Activated CD4-positive, CD25-positive, alpha-beta regulatory T cell treated with anti-CD3 and anti-CD28 coated beads, Interleukin-2, amount 50 U/mL, for 16 hours (primary cell): ENCODE data around the gene TOX3.

Experiments
- DNase-seq: peaks from one replicate; pipeline ENCODE4 v3.0.0-alpha.2; 2020; ENCODE audit warnings: low read depth, low spot score

The TOX3 gene

DNA sequence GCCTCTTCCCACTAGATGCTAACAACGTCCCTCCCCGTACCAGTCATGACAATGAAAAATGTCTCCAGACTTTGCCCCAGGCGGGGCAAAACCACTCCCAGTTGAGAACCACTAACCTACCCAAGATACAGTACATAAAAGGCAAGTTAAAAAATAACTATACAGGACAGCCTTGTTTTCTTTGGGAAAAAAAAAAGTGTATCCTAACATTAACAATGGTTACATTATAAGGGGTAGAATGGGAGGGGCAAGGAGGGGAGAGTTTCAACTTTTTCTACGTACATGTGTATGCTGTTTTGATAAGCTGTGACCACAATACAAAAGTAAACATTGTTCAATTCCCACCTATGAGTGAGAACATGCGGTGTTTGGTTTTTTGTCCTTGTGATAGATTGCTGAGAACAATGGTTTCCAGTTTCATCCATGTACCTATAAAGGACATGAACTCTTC lies 94.9 kb downstream of the TOX3 start:
- no peak for DNase-seq

DNA sequence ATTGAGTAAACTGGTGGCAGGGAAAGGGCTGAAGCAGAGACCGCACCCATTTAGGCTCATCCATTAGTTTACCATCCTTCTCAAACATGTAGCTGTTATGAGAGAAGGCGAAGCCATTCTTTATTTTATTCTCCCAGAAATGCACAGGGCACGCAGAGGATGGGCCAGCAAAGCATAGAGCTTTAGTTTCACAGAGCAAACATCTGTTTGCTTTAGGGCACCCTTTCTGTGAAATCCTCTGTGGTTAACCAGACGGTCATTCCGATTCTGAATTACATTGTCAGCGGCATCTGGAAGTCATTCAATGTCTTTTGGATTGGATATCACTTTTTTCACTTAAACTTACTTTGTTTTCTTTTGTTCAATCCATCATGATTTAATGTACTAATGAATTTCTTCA lies 96.0 kb downstream of the TOX3 start:
- no peak for DNase-seq

DNA sequence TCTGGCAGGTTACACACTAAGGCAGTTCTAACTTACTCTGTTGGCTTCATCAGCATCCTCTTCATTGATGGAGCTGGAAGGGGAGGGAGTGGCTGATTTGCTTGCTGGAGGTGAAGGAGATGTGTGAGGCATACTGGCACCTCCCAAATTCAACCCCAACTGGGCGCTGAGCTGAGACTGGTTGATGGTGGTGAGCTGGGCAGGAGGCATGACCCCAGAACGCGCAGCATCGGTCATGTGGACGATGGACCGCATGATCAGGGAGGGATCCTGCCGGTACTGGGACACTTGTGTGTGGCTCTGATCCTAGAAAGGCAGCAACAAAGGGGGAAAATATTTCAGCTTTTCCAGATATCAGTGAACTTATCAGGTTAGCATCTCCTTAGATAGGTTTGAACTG lies 96.7 kb downstream of the TOX3 start:
- no peak for DNase-seq

DNA sequence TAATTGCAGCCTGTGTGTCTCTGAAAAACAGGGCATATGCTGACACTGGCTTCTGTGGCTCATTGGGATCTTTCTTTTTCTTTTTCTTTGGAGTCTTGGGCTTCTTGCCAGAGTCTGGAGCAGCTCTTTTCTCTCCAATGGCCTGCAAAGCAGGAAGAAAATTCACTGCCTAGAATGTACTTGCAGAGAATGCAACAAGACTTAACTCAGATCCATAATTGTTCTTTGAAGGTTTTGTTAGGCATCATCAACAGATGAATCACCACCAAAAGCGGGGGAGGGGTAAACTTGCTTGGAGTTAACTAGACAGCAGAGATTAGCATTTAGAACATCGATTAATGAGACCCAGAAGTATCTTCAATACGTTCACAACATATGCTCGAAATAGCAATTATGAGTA lies 100.9 kb downstream of the TOX3 start:
- no peak for DNase-seq

DNA sequence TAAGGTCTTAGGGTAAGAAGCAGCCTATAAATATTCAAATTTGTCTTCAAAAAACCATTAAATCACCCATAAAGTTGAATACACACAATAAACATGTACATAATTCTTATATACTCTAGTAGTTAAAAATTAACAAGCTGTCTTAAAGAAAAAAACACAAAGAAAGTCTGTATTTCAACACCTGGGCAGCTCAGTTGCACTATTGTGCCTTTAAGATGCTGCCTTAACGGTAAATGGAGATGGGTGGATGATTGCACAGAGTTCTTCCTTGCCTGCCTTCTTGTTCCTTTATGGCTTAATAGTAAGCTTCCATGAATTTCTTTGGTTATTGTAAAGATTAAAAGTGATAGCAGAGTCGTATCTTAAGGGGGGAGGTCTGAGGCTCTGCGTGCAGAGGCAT lies 105.1 kb downstream of the TOX3 start:
- no peak for DNase-seq

DNA sequence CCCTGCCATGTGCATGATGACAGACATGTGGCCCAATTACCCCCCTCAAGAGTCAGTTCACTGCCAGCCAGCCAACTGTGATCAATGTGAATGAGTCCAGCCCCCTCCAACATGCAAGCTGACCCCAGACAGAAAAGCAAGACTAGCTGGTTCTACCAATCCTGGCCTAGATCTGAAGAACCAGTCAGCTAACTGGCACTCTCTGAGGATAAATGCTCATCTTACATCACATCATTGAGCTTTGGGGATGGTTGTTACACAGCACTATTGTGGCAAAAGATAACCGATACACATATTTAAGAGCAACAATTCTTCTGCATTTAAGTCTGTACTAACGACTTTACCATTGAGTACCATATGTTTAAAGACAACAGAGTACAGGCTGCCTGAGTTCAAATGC lies 106.7 kb downstream of the TOX3 start:
- DNase-seq = no peak

DNA sequence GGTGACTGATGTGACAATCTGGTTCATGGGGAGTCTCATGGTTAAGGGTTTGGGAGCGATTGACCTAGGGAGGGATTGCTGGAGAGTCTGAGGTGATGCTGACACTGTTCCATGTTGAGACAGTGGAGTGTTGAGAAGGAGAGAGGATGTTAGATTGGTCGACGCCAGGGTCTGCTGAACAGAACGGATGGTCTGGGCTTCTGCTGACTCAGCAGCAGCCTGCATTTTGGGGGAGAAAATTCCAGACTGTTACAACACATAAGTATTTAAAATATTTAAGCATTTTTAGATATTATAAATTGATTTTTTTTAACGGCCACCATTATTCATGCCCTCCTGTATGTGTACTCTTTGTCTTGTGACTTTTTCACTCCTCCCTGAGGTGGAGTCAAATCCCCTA lies 107.2 kb downstream of the TOX3 start:
- DNase-seq = no peak

DNA sequence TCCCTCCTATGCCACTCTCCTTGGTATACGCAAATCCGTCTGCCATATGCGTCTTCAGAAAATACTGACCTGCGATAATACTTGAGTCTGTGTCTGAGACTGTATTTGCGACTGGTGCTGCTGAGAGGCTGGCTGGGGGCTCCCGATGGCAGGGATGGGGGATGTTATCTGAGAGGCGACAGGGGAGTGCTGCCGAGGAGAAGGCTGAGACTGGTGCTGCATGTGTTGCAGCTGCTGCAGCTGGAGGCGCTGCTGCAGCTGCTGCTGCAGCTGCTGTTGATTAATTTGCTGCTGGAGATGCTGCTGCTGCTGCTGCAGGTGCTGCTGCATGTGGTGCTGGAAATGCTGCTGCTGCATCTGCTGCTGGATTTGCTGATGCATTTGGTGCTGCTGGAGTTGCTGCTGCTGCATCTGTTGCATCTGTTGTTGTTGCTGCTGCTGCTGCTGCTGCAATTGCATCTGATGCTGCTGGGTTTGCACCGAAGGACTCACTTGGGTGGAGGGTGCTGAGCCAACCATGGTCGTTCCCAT lies 107.7 kb downstream of the TOX3 start:
- no peak for DNase-seq

DNA sequence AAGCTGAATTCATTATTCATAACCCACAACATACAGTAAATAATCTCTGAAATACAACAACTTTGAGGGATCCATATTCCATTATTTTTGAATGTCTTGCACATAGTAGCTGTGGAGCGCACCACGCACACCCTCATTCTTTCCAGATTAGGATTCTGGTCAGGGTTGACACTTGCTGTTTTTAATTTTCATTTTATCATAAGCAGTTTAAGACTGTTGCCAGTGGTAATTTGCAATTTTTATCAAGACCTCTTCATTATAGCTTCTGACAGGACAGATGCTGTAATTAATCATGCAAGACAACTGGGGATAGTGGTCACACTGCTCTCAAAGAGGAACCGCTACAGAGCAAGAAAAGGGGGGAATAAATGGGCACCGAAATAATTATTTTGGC lies 109.7 kb downstream of the TOX3 start:
- no peak for DNase-seq

DNA sequence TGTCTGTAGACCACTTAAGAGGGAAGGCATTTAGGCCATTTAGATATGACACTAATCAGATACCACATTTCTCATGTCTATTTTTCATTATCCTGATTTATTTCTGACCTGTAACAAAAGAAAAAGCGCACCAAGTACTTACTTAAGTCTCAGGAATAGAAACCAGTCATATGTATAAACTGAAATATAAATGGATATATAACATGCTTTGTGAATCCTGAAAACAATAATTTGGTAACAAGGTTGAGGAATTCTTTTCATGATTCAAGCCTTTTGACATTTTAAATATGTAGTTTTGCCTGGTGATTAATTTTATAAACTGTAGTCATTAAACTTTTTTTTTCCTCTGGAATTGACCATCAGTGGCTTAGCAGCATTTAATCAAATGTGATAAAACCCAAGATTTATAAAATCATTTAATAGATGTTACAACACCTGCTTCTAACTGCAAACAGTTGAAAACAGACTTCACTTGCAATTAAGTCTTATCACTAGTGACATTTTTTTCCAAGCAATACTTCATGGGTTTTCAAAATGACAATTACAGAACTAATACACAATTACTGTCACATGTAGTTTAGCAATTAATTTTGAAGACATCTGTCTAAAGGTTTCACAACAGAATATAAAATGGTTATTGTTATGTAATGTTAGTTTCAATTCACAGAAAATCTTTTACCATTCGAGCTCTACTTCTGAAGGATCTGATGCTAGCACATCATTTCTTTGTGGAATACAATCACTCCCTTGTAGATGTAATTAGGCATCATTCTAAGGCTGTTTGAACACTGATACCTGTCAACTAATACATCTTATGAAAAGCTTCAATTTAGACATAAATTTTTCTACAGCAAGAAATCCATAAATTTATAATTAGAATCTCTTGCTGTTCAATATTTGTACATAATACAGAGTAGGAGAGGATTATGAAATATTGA lies 110.3 kb downstream of the TOX3 start:
- no peak for DNase-seq

DNA sequence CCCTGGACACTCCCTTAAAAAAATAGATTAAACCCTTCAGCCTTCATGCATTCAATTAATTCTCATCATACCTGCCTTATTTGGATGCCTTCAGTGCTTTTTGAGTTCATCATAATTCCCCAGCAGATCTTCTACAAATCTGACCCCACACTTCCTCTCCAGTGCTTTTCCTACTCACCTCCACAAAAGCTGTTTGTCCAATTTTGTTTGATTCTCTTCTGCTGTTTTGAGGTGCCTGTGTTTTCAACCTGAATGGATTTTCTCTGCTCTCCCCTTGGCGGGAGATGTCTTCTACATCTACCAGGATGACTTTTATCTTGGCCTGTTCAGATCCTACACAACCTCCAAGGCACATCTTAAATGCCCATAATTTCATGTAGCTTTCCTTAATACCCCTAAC lies 112.7 kb downstream of the TOX3 start:
- no peak for DNase-seq

DNA sequence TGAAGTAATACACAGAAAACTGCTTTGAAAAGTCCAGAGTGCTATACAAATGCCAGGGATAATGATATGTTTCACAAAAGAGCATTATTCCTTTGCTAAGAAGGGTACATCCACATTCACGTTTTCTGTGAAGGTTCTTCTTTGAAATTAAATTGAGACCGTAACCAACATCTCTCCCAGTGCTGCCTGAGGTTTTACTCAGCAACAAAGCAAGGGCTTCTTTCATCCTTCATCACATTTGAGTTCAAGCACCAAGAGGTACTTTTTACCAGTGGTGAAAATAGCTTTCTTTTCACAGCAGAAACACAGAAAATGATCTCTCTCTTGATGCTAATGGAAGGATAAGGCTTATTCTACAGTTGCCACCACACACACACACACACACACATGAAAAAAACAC lies 113.3 kb downstream of the TOX3 start:
- no peak for DNase-seq

DNA sequence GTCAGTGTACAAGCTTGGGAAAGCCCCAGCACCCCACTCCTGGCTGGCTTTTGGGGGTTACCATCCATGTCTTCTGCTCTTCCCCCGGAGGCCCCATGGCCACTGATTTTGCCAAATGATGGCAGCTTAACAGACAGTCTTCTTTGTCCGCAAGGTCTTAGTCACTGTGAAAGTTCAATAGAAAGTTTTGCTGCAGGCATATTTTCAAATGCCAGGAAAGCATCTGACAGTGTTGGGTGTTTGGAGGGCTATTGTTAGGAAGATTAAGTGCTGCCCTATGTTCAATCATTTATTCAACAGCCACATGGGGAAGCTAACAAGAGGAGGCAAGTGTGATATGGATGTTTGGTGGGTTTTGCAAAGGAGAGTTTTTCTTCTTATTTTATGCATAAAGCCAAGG lies 122.4 kb downstream of the TOX3 start:
- DNase-seq = no peak

DNA sequence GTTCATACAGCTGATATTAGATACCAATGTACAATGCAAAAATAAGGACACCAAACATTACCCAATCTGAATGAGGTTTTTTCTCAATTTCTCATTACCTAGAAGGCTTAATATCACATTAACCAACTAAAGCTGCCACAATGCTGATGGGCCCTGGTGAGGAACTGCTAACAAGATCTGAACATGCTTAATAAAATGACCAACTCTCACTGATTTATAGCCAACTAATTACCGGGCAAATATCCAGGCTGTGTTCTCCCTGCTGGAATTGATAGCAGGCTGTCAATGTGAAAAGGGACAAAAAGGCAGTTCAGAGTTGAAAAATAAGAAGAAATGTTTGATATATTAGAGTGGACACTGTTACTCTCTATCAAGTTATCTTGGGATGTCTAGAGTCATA lies 124.6 kb downstream of the TOX3 start:
- DNase-seq = no peak

DNA sequence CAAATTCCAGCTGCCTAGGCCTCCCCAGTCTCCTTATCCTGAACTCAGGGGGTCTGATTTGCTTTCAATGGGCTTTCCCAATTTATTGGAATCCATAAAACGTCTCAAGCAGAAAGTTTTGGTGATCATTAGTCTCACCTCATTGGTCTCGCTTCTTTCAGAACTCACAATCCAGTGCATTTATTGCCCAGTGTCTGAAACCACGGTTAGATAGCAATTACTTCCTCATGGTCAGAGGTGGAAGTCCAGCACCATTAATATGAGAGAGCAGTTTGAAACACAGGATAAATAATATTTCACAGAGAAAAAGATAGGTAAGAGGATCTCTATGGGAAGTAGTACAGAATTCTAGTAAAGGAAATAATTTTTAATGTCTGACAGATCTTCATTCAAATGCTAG lies 128.7 kb downstream of the TOX3 start:
- DNase-seq = no peak

DNA sequence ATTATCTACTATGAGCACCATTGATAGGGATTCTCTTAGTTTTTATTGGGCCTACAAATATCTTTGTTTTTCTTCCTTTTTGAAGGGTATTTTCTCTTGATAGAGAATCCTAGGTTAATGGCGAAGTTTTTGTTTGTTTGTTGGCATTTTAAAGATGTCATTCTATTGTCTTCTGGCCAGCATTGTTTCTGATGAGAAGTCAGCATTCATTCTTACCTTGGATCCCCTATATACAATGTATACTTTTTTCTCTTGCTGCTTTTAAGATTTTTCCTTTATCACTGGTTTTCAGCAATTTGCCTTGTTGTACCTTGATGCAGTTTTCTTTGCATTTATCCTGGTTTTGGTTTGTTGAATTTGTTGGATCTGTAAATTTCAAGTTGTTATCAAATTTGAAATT lies 130.1 kb downstream of the TOX3 start:
- no peak for DNase-seq

DNA sequence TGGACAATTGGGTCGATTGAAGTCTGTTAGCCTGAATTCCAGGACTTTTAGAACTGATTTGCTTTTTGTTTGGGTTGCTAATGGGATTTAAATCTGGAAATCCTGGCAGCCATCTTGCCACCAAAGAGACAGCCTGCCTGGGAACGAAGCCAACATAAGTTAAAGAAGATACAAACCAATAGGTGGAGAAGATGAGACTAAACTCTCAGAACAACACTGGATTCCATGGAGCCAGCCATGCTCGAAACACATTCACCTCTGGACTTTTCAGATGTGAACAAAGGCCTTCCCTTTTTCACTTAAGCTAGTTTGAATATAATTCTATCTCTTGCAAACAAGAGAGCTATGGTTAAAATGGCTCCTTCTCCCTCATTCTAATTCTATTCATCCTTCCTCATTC lies 135.9 kb downstream of the TOX3 start:
- no peak for DNase-seq

DNA sequence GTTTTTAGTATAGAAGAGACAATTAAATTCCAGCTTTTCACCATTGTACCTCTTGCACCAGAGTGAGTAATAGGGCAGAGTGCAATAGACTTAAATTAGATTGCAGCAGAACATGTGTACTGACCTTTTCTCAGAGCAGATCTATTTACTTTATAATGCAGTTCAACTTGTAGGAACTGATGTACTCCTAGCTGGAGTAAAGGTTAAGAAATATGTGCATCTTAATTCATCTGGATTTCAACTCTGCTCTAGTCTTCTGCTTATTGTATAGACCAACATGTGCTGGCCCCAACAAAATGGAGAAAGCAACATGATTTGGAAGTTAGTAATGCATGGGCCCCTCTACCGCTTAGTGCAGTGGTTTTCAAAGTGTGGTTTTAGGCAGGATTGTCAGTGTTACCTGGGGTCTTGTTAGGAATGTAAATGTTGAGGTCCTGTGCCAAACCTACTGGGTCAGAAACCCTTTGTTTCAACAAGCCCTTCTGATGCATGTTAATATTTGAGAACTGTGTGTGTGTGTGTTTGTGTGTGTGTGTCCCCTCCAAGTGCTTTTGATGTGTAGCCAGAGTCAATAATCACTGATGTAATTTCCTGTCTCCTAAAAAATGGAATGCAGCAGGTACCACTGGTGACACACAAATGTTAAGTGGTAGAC lies 138.6 kb downstream of the TOX3 start:
- no peak for DNase-seq

DNA sequence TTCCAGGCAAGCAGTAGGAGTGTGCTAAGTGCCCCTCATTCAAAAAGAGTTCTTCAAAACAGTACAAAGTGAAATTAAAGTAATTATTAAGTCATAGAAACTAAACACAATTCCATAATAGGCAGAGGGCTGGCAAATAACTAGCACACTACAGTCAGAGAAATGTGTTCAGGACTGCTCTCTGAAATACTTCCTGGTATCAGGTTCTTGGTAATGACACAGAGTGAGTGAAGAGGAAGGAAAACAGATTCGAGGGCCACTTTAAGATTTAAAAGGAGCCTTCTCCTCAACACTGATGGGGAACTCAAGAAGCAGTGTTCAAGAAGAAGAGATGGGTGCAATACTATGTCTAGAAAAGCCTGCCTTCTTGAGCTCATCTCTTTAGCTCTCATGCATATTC lies 139.2 kb downstream of the TOX3 start:
- no peak for DNase-seq

DNA sequence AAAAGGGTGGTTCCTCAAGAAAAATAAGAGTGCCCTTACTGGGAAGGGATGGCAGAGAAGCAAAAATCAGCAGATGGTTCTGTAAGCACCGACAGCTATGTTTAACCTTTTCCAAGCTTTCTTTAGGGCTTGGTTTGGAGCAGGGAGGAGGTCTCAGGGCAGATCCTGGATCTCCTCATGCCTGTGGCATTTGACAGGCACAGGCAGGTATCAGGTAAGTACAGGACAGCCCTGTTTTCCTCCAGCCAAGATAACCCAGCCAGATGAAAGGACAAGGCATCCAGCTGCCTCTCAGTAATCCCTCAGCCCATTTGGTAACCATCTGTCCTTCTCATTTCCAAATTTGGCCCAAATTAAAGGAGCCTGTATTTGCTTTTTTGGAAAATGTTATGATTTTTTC lies 141.5 kb downstream of the TOX3 start:
- no peak for DNase-seq

DNA sequence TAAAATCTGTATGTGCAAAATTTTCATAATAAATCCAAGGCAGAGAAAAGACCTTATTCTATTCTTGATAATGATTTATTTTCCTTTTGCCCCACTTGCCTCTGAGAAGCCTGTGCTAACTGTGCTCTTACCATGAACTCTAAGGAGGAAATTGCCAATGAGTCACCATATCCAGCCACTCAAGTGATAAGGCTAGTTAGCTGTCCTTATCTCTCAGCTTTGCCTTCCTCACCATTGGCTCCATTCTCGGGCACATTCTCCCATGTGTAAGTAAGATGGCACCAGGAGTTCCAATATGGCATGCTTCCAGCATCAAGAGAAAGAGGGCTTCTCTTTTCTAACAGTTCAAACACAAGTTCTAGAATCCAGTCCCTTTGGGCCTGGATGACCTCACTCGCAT lies 142.4 kb downstream of the TOX3 start:
- DNase-seq = no peak

DNA sequence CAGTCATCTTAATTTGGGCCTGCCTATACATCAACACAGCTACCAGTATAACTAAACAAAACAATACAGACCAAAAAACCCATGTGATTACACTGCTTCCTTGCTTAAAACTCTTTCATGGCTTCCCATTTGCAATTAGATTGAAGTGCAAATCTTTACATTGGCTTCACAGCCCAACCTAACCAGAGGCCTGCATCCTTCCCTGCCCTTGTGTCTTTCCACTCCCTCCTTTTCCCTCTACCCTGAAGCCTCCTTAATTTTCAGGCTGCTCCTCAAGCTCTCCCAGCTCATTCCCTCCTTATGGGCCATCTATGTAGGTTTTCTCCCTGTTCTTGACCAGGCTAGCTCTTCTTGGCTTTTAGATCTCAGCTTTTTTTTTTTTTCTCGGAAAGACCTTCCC lies 147.8 kb downstream of the TOX3 start:
- no peak for DNase-seq

DNA sequence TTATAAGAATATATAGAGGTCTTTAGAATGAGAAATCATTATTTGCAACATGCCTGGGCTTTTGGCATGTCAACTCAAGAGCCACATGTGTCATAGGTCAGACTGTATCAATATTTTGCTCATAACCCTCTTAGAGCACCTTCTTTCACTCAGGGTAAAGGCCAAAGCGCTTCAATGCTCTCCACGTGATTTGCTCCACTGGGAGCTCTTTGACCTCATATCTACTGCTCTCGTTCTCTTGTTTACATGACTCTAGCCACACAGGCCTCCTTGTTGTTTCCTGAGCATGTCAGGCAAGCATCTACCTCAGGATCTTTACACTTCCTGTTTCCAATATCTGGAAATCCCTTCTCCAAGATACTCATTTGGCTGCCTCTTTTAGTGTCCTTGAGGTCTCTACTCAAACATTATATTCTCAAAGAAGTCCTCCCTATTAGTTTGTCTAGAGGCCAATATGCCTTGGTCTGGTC lies 148.4 kb downstream of the TOX3 start:
- DNase-seq = no peak
